GM18951 (cell line): Measurements from ENCODE around the gene SPG21.

Source experiments
- POLR2A ChIP-seq: IDR thresholded peaks from 4 replicates; pipeline ENCODE4 v1.6.1; 2011; ENCODE audit warnings: mild to moderate bottlenecking; ENCODE audit not compliant: insufficient read length, insufficient read depth; ENCODE audit errors: extremely low read depth
- in situ Hi-C: fragments of 300-500 bp; cut with MboI; formaldehyde crosslinking; loops from one replicate; pipeline ENCODE4 v1.12.0; 2022; ENCODE audit warnings: low sequenced_read_pairs, mixed read lengths, inconsistent platforms; ENCODE audit not compliant: unreplicated experiment

SPG21 gene

DNA sequence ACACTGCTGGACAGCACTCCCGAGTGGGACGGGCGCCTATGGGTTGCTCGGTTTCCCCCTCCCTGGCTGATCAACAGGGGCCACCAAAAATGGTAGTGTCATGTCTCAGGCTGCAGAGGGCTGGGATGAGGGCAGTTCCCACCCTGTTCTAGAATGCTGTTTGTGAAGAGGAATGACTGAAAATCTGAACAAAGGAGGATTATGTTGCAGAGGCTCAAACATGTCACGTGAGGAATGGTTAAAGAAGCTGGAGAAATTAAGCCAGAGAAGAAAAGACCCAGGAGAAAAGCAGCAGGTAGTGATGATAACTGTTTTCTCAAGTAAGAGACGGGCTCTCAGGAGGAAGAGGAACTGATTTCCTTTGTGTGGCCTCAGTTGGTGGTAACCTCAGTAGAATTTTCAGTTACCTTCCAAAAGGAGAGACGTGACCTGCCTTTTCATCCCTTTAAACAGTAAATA, 10.4 kb downstream of the SPG21 start:
- in situ Hi-C loops: no loop called here
- no peak for TF ChIP-seq POLR2A

DNA sequence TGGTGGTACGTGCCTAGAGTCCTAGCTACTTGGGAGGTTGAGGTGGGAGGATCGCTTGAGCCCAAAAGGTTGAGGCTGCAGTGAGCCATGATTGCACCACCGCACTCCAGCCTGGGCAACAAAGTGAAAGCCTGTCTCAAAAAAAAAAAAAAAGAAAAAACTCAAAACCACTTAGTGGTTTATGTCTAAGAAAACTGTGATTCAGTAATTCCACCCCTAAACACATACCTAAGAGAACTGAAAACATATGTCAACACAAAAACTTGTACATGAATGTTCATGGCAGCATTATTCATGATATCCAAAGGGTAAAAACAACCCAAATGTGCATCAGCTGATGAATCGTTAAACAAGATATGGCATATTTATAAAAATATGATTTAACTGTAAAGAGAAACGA, 14.3 kb downstream of the SPG21 start:
- TF ChIP-seq POLR2A: no peak
- in situ Hi-C loops: no loop called here

DNA sequence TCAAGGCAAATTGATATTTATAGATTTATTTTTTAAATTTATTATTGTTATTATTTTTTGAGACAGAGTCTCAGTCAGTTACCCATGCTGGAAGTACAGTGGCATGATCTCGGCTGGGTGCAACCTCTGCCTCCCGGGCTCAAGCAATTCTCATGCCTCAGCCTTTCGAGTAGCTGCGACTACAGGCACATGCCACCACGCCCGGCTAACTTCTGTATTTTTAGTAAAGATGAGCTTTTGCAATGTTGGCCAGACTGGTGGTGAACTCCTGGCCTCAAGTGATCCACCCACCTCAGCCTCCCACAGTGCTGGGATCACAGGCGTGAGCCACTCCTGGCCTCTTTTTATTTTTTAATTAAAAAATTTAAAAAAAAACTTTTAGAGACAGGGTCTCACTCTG, 19.0 kb downstream of the SPG21 start:
- no peak for TF ChIP-seq POLR2A
- in situ Hi-C loops: no loop called here

DNA sequence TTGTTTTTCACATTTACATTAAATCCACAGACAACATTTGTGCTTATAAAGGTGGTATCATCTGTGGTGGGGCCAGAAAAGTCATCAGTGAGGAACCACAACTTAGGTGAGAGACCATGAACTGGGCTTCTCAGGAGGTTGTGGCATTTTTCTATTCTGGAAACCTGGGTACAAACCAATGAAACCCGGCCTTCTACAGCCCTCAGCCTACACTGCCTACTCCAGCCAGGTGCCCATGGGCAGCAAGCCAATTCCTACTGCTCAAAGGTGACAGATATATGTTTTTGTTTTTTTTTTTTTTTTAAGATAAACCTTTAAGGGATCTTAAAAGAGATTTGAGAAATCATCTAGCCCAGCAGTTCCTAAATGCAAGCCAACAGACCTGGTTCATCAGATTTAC, 20.3 kb downstream of the SPG21 start:
- in situ Hi-C loops: no loop called here
- no peak for TF ChIP-seq POLR2A

DNA sequence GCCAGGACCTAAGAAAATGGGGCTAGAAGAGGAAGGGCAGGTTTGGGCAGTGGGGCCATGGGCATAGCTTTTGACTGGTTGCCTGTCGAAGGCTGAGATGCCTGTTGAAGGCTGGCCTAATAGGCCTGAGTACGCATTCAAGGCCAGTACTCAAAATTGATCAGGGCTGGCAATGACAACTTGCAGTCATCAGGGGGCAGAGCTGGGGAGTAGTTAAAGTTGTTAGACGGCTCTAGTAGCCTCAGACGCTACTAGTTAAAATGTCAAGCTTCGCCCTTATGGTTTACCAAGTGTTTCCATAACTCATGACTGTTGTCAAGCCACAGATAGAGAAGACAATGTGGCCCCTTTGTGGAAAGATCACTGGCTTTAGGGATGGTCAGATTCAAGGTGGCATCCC, 28.7 kb downstream of the SPG21 start:
- in situ Hi-C loops: no loop called here
- TF ChIP-seq POLR2A: no peak

DNA sequence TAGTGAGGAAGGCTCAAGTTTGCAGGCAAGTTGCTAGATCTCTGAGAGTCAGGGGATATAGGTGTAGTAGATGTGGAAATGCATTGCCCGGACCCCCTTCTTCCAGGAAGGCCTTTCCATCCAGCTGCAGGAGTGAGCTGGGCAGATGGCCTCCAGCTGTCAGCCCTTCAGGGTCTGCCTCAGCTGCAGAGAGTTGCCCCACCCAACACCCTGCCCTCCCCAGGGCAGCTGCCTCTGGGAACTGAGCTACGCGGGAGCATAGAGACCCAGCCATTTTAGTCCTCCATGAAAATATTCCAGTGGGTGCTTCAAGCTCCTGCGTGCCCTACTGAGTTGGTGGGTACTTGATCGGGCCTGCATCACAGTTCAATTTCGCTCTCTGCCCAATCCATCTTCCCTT, 29.6 kb downstream of the SPG21 start:
- TF ChIP-seq POLR2A: no peak
- in situ Hi-C loops: no loop called here

DNA sequence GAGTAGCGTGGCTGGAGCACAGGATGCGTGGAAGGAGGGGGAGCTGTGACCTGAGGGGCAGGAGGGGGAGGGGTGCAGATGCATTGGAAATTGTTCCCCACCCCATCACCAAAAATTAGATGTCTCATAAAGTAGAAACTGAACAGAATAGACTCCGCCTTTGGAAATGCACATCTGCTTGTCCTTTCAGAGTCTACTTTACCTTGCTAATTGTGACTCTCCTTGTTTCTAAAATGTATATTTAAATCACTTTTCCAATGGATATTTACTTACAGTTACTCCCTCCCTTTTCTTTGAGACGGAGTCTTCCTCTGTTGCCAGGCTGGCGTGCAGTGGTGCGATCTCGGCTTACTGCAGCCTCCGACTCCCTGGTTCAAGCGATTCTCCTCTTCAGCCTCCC, 30.6 kb downstream of the SPG21 start:
- in situ Hi-C loops: no loop called here
- TF ChIP-seq POLR2A: no peak

DNA sequence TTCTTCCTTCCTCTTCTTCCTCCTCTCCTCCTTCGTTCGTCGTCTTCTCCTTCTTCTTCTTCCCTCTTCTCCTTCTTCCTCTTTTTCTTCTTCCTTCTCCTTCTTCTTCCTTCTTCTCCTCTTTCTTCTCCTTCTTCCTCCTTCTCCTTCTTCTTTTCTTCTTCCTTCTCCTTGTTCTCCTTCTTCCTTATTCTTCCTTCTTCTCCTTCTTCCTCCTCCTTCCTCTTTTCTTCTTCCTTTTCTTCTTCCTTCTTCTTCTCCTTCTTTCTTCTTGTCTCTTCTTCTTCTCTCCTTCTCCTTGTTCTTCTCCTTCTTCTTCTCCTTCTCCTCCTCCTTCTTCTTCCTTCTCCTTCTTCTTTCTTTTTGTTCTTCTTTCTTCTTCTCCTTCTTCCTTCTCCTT, 35.3 kb downstream of the SPG21 start:
- in situ Hi-C loops: no loop called here
- TF ChIP-seq POLR2A: no peak

DNA sequence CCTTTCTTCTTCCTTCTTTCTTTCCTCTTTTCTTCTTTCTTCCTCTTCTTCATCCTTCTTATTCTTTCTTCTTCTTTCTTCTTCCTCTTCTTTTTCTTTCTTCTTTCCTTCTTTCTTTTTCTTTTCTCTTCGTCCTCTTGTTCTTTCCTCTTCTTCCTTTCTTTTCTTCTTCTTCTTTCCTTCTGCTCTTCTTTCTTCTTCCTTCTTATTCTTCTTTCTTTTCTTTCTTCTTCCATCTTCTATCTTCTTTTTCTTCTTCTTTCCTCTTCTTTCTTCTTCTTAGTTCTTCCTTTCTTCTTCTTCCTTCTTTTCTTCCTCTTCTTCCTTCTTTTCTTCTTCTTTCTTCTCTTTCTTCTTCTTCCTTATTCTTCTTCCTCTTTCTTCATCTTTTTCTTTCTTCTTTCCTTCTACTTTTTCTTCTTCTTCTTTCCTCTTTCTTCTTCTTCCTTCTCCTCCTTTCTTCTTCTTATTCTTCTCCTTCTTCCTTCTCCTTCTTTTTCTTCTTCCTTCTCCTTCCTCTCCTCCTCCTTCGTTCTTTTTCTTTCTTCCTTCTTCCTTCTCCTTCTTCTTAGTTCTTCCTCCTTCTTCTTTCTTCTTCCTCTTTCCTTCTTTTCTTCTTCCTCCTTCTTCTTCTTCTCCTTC, 37.8 kb downstream of the SPG21 start:
- no peak for TF ChIP-seq POLR2A

DNA sequence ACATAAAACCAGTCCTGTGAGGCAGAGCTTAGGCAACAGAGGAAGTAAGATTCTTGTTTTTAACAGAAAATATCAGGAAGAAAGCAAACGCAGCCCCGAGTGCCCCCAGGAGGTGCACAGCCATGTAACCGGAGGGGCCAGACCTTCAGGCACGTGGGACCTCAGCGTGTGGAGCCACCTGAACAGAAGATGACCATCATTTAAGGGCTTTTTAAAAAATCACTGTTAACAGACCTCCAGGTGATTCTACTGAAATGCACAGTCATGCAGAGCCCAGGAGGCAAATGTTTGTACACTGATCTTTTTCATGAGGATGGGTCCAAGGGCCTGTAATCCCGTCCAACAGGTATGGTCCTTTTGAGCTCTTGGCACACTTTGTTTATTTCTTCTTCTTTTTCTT, 38.8 kb downstream of the SPG21 start:
- in situ Hi-C loops: no loop called here
- no peak for TF ChIP-seq POLR2A

More for the DNA sequence above, 37.8 kb downstream of the SPG21 start:
- in situ Hi-C loops: no loop called here

DNA sequence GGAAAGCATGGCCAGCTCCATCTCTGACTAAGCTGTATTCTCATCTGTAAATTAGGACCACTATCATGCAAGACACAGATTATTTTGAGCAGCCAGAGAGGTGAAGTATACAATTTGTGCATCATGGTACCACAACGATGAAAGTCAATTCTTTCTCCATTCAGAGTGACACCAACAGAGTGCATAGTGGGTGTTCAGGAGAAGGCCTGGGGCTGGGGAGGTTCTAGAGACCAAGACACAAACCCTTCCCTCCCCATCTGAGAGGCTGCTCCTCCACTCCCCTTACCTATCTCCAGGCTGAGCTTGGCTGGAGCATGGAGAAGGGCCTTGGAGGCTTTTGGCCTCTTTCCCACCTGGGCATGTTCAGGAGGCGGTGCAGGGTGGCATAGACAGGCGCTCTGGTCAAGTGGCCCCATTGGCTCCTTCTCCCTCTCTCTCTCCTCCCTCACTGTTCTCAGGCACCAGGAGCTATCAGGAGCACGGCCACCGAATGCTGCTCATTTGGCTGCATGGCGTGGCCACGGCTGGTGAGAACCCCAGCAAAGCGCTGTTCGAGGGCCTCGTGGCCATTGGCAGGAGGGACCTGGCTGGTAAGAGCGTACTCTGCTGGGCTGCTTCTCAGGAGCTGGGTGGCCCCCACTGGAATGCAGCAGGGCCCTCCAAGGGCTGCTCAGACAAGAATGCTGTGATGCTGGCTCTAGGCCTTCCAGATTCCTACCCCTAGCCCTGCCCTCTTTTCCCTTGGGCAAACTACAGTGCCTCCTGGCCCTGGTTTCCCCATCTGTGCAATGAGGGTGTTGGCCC, 40.1 kb downstream of the SPG21 start:
- TF ChIP-seq POLR2A: peak; percentile 30

DNA sequence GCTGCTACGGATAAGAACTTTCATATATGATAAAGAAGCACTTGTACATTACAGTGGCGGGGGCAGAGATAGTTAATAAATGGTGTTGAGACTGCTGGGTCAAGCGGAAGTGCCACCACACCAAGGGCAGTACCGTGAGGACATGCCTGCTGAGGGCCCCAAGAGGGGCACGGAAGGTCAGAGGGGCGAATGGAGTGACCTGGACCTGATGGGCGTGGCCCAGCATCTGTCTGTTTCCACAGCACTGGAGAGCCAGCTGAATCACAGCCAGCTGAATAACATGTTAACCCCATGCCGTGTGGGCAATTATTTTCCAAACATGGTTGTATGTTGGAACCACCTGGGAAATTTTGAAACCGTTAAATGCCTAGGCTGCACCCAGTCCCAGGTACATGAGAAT, 40.8 kb downstream of the SPG21 start:
- in situ Hi-C loops: no loop called here
- no peak for TF ChIP-seq POLR2A

More for the DNA sequence above, 40.1 kb downstream of the SPG21 start:
- in situ Hi-C loops: no loop called here

DNA sequence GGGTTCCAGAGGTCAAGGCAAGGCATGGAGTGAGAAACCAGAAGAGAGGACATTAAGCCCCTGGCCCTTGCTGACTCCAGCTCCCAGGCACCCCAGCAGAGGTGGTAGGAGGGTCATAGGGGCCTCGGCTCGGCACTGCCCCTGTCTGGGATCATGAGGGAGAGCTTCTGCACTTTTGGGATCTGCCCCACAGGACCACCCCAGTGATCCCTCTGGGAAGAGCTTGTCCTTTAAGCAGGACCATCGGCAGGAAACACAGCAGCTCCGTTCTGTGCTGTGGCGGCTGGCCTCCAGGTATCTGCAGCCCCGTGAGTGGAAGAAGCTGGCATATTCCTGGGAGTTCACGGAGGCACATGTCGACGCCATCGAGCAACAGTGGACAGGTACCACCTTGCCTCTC, 42.5 kb downstream of the SPG21 start:
- in situ Hi-C loops: no loop called here
- TF ChIP-seq POLR2A: no peak

DNA sequence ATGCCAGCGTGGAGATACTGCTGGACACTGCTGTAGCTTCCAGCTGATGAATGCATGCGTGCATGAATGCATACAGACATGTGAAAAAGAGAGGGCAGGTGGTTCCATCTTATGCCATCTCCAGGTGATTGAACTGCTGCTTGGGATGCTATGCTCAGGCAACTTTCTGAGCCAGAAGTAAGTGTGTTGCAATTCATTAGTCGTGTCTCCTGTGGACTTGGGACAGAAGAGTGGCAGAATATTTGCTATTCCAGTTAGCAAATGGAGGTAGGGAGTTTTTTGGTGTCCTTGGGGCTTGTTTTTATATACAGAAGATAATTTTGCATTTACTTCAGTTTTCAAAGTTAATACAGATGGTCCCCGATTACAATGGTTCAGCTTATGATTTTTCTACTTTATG, 44.8 kb downstream of the SPG21 start:
- in situ Hi-C loops: no loop called here
- TF ChIP-seq POLR2A: no peak
